COLO829 (cell line): ENCODE data around the gene MYO1E.
"Not testable (repeated sequence)": the region's sequence is repeated elsewhere in the genome, so short reads cannot be mapped to it uniquely, and the experiment has no call there.

Experiments used
- DNase-seq: peaks from one replicate; pipeline ENCODE4 v3.0.0; 2012; ENCODE audit warnings: low spot score

Gene MYO1E

GRCh38 chr15:59387196-59387878, 14.7 kb upstream of the MYO1E start:
- DNase-seq: not testable (repeated sequence)

DNA sequence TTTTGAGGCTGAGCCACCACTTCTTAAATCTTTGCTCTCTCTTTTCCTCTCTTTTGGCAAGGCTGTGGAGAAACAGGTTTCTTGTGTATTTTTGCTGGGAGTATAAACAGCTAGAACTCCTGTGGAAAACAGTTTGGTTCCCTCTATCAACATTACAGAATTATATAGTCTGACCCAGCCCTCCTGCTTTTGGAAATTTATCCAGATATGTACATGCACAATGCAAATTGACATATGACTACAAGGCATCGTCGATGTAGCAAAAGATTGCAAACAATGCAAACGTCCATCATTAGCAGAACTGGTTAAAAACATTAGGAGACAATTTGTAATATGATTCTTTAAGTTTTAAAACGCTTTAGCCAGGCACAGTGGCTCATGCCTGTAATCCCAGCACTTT, 12.5 kb upstream of the MYO1E start:
- no peak for DNase-seq

- no peak for DNase-seq
Observed at GRCh38 chr15:59384507-59384906, 11.8 kb upstream of the MYO1E start.

DNA sequence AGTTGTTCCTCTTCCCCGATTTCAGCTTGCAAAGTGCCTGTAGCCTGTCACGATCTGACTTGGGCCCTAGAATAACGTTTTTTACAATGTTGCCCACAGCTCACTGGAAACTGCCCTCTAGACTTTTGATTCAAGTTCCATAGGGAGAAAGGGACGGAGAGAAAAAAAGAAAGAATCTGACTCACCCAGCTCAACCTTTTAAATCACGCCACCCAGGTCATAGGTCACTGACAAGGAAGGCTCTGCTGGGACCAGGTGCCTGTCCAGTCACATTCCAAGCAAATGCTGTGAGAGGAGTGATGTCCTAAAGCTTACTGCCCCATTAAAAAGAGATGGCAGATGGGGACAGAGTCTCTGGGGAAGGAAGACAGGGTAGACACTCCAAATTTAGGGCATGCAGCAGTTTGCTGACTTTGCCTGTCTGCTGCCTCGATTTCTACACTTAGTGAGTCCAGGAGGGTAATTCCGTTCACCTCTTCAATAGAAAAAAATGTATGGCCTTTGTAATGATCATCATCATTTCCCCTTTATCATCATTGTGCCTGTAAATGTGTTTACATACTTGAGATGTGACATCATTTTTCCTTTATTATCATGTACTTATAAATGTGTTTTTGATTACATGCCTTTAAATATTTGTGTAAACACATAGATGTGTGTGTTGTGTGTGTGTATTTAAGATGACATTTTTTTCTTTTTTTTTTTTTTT, 8.4 kb upstream of the MYO1E start:
- no peak for DNase-seq

GRCh38 chr15:59379531-59379930, 6.9 kb upstream of the MYO1E start:
- DNase-seq: no peak

GRCh38 chr15:59378855-59379254, 6.2 kb upstream of the MYO1E start:
- DNase-seq: no peak

- no peak for DNase-seq
Observed at GRCh38 chr15:59377924-59378323, 5.3 kb upstream of the MYO1E start.

GRCh38 chr15:59376733-59377132, 4.1 kb upstream of the MYO1E start:
- DNase-seq: no peak

DNA sequence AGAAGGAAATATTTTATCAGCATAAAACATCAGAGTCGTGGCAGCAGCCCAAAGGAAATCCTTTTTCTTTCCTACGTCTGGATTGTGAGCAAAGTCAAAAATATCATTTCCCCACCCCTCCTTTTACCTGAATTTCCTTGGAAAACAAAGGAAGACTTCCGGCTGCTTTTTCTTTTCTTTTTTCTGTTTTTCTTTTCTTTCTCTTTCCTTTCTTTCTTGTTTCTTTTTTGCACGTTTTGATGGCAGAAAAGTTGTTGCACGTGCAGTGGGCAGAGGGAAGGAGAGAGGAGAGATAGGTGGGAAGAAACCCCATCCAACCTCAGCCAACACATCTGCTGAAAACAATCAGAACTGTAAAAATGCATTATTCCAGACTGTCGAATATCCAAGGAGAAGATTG, 544 bp upstream of the MYO1E start:
- no peak for DNase-seq

GRCh38 chr15:59371458-59372351, 966 bp downstream of the MYO1E start:
- DNase-seq: no peak

DNA sequence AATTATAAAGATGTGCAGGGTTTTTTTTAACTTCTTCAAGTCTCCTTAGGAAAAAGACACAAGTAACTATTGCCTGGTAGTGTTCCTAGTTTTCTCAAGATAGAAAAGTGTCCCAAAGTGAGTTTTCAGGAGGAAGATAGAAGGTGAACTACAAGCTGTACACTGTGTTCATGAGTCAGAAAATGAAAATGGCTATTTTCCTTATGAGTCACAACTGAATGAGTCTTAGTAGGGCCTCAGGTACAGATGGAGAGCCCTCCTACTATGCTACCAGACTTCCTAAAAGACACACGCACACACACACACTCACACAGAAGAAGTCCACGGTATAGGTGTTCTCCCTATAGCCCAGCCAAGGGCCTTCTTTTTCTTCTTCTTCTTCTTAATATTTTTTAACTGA, 3.1 kb downstream of the MYO1E start:
- no peak for DNase-seq

DNA sequence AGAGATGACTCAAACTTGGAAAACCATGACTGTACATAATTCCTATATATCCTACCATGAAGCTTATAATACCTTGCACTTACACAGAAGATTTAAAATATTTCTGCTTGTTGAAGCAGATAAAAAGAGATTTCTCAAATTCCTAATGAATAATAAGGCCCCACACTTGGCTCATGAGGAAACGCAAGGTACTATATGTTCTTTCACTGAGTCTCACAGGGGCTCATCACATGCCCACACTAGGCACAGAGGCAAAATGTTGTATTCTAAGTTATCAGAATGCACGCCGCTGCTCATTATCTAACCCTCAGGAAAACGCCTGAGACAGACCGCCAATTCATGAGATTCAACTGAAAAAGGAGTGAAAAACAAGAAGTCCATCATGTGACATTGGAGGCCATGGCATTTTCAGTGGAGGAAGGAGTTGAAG, 5.6 kb downstream of the MYO1E start:
- peak; percentile 20 for DNase-seq

- DNase-seq: no peak
Observed at GRCh38 chr15:59366333-59367021, 6.2 kb downstream of the MYO1E start.

GRCh38 chr15:59364248-59364647, 8.4 kb downstream of the MYO1E start:
- DNase-seq: no peak

GRCh38 chr15:59362331-59362730, 10.3 kb downstream of the MYO1E start:
- no peak for DNase-seq

DNA sequence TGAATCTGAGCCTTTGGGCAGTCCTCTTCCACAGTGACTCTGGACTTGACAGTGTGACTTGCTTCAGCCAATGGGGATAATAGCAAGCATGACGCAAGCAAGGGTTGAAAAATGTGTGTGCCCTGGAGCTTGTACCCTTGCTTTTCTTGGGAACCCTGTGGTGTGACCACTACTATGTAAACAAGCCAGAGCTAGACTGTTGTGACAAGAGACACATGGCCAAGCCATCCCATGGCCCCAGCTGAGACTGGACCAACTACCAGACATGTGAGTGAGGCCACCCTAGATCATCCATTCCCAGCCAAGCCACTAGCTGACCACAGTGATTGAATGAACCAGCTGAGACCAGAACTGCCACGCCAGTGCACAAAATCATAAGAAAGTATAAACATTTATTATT, 11.8 kb downstream of the MYO1E start:
- DNase-seq: no peak

- no peak for DNase-seq
Observed at GRCh38 chr15:59360305-59360704, 12.4 kb downstream of the MYO1E start.

- DNase-seq: no peak
Observed at GRCh38 chr15:59355730-59356129, 16.9 kb downstream of the MYO1E start.

DNA sequence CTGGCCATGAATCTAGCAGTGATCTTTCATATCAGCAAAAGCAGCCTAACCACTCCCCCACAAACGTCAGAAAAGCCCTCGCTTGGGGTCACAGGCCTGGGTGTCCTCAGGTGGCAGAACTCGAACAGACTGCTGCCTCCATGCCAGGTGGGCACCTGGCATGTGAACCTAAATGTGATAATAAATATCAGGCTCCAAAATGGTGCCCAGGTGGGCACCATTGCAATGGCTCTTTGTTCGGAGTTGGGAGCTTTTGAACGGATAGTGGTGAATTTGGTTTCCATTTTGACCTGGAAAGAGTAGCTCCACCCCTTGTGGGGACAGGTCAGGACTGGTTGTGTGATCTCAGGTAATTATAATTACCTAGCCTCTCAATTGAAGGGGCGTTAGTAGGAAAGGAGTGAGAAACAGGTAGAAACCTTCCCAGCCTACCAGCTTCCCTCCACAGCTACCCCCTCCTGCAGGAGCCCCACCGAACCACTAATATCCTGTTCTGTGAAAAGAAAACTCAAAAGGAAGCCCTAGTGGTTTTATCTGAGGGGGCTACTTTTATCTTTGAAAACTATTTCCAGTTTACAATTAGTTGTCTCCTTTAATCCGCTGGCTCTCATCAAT, 18.1 kb downstream of the MYO1E start:
- DNase-seq: no peak

- no peak for DNase-seq
Observed at GRCh38 chr15:59353994-59354416, 18.7 kb downstream of the MYO1E start.

- DNase-seq: no peak
Observed at GRCh38 chr15:59352683-59353082, 20.0 kb downstream of the MYO1E start.

DNA sequence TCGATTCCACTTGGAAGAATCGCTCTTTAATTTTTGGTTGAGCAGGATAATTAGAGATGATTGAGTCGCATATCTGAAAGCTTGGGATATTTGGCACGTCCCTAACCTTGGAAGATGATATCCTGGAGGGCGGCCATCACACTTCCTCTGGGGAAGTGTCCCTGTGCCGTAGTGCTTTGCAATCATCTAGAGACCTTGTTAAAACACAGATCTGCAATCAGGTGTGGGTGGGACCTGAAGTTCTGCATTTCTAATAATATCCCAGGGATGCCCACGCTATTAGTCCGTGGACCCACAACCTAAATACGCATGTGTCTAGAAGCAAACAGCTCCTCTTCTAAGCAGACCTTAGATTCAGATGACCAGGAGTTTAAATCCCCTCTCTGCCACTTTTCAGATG, 20.5 kb downstream of the MYO1E start:
- no peak for DNase-seq
